Upper lobe of right lung (tissue), 1 donor: Measurements from ENCODE around the gene KRTAP1-3. TPM values are rescaled to one million over a fixed set of nuclear protein-coding genes. Genes with fewer than 3 reads are reported as not detected.

ENCODE experiments used
- ATAC-seq: fragments of 200-7000 bp; cut with Tn5 transposase; one replicate; pipeline ENCODE4 v1.9.1; 2020; ENCODE audit warnings: mild to moderate bottlenecking, moderate library complexity
- DNase-seq: peaks from one replicate; pipeline ENCODE4 v3.0.0-alpha.2; 2020
- H3K27ac ChIP-seq: fragments of 200-600 bp; one replicate; pipeline ENCODE4 v1.8.0; 2022
- H3K27me3 ChIP-seq: fragments of 200-600 bp; one replicate; pipeline ENCODE4 v1.8.0; 2022; ENCODE audit warnings: mild to moderate bottlenecking
- H3K36me3 ChIP-seq: fragments of 200-600 bp; one replicate; pipeline ENCODE4 v1.8.0; 2022
- H3K4me1 ChIP-seq: fragments of 200-600 bp; one replicate; pipeline ENCODE4 v1.8.0; 2022
- H3K4me3 ChIP-seq: fragments of 200-600 bp; one replicate; pipeline ENCODE4 v1.8.0; 2022; ENCODE audit warnings: mild to moderate bottlenecking
- H3K9me3 ChIP-seq: fragments of 200-600 bp; one replicate; pipeline ENCODE4 v1.8.0; 2022
- intact Hi-C: fragments of 100-400 bp; cut with DNase I; formaldehyde crosslinking; loops from one replicate; pipeline ENCODE4 v1.11.0; 2022
- total RNA-seq: library from RNA; stranded (reverse); fragmentation: NEBNext Ultra II Directional; extraction: Animal tissue kit (Norgen Biotek cat#: 25700); gene quantifications from one replicate; pipeline ENCODE4 v1.2.1, GENCODE V29; 2021
- TF ChIP-seq, protein P1 (sequence below): fragments of 200-600 bp; IDR thresholded peaks from one replicate; pipeline ENCODE4 v1.8.0; 2022; ENCODE audit warnings: antibody characterized with exemption
- donor health status: DM: no; HTN: yes; CAD: no; lungs with severe emphysema.

The KRTAP1-3 gene
- total RNA-seq, 1 donor from 2014 or later: not detected

DNA sequence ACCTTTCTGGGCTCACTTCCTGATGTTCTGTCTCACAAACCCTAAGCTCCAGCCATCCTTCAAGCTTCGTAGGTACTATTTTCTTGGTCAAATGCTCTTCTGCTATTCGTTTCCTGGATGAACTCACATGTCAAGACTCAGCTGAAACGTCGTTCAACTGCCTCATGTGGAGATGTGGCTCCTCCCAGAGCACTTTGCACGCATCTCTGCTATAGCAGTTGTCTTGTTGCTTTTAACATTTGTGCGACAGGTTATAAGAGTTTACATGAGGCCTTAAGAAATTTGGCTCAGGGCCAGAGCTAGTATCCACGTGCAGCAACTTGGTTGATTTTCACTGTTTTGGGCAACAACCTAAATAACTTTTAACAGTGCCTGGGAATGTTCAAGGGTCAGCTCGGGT lies 47.8 kb downstream of the KRTAP1-3 start:
- Histone ChIP-seq H3K27ac (no peak overlapping the region), H3K4me3 (no peak overlapping the region), H3K27me3 (peaks cover 7% of the 10 kb centered on the region), H3K4me1 (no peaks in the 10 kb centered on the region), H3K9me3 (no peaks in the 10 kb centered on the region), H3K36me3 (no peaks in the 10 kb centered on the region)
- TF ChIP-seq, protein P1, sequence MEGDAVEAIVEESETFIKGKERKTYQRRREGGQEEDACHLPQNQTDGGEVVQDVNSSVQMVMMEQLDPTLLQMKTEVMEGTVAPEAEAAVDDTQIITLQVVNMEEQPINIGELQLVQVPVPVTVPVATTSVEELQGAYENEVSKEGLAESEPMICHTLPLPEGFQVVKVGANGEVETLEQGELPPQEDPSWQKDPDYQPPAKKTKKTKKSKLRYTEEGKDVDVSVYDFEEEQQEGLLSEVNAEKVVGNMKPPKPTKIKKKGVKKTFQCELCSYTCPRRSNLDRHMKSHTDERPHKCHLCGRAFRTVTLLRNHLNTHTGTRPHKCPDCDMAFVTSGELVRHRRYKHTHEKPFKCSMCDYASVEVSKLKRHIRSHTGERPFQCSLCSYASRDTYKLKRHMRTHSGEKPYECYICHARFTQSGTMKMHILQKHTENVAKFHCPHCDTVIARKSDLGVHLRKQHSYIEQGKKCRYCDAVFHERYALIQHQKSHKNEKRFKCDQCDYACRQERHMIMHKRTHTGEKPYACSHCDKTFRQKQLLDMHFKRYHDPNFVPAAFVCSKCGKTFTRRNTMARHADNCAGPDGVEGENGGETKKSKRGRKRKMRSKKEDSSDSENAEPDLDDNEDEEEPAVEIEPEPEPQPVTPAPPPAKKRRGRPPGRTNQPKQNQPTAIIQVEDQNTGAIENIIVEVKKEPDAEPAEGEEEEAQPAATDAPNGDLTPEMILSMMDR: no peak
- intact Hi-C loops: no loop called here
- DNase-seq (no peak), ATAC-seq (no peak)

DNA sequence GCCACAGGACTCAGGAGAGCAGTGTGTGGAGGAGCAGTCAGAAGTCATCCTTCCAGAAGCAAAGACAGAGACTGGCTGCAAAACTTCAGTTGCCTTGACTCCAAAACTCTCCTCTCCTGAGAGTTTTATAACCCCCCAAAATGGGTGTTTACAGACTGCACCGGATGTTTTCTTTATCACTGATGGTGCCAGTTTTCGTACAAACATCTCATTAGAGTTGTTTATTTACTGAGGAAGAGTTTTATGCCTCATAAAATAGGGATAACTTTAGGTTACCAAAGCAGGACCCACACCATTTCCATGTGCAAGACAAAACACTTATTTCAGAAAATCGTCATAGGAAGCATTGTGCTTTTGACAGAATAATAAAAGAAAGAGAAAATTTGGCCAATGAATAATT lies 50.4 kb downstream of the KRTAP1-3 start, which contains the start of gene KRT40:
Gene KRT40, minus strand, starts transcription at position 101 of the 400 bp plus-strand sequence. Its CDS starts 53 bp downstream, at position 48.
- no peak for ATAC-seq
- H3K4me3 ChIP-seq: no peak within 1 kb of the TSS
- no peak within 1 kb of the TSS for H3K27ac ChIP-seq
- H3K27me3 ChIP-seq: no peaks in the 10 kb centered on the region
- H3K4me1 ChIP-seq: no peaks in the 10 kb centered on the region
- TF ChIP-seq, protein P1: no peak
- intact Hi-C loops: no loop called here
- H3K36me3 ChIP-seq: no peaks in the 10 kb centered on the region
- no peak for DNase-seq
- H3K9me3 ChIP-seq: no peaks in the 10 kb centered on the region

Other genes starting within 250 kb of the KRTAP1-3 start
- not detected for gene KRT28, start 234.9 kb downstream of the KRTAP1-3 start, total RNA-seq
- 36.8 TPM for gene KRT10, start 212.3 kb downstream of the KRTAP1-3 start, total RNA-seq
- not detected for gene KRT12, start 167.7 kb downstream of the KRTAP1-3 start, total RNA-seq
- gene KRT20, start 149.6 kb downstream of the KRTAP1-3 start, total RNA-seq: not detected
- gene KRT23, start 97.2 kb downstream of the KRTAP1-3 start, total RNA-seq: 1.1 TPM
- gene KRT39, start 67.9 kb downstream of the KRTAP1-3 start, total RNA-seq: 0.35 TPM
- gene KRT40, start 50.5 kb downstream of the KRTAP1-3 start, total RNA-seq: not detected
- not detected for gene KRTAP3-3, start 40.7 kb downstream of the KRTAP1-3 start, total RNA-seq
- gene KRTAP3-2, start 35.0 kb downstream of the KRTAP1-3 start, total RNA-seq: not detected
- not detected for gene KRTAP3-1, start 25.7 kb downstream of the KRTAP1-3 start, total RNA-seq
- not detected for gene KRTAP1-5, start 7.7 kb downstream of the KRTAP1-3 start, total RNA-seq
- not detected for gene KRTAP1-4, start 4.7 kb downstream of the KRTAP1-3 start, total RNA-seq
- not detected for gene KRTAP1-1, start 6.6 kb upstream of the KRTAP1-3 start, total RNA-seq
- gene KRTAP2-1, start 12.4 kb upstream of the KRTAP1-3 start, total RNA-seq: not detected
- not detected for gene KRTAP2-2, start 20.4 kb upstream of the KRTAP1-3 start, total RNA-seq
- gene KRTAP2-3, start 25.2 kb upstream of the KRTAP1-3 start, total RNA-seq: not detected
- not detected for gene KRTAP2-4, start 31.0 kb upstream of the KRTAP1-3 start, total RNA-seq
- not detected for gene KRTAP4-7, start 49.3 kb upstream of the KRTAP1-3 start, total RNA-seq
- not detected for gene KRTAP4-8, start 63.3 kb upstream of the KRTAP1-3 start, total RNA-seq
- not detected for gene KRTAP4-16, start 67.3 kb upstream of the KRTAP1-3 start, total RNA-seq
- not detected for gene KRTAP4-9, start 70.5 kb upstream of the KRTAP1-3 start, total RNA-seq
- gene KRTAP4-11, start 83.5 kb upstream of the KRTAP1-3 start, total RNA-seq: not detected
- gene KRTAP4-12, start 89.3 kb upstream of the KRTAP1-3 start, total RNA-seq: not detected
- not detected for gene KRTAP4-6, start 105.7 kb upstream of the KRTAP1-3 start, total RNA-seq
- gene KRTAP4-5, start 115.0 kb upstream of the KRTAP1-3 start, total RNA-seq: not detected
- gene KRTAP4-4, start 125.9 kb upstream of the KRTAP1-3 start, total RNA-seq: not detected
- gene KRTAP4-3, start 133.3 kb upstream of the KRTAP1-3 start, total RNA-seq: not detected
- gene KRTAP4-2, start 143.3 kb upstream of the KRTAP1-3 start, total RNA-seq: not detected
- gene KRTAP4-1, start 150.0 kb upstream of the KRTAP1-3 start, total RNA-seq: not detected
- not detected for gene KRTAP9-1, start 155.0 kb upstream of the KRTAP1-3 start, total RNA-seq
- not detected for gene KRTAP9-2, start 191.8 kb upstream of the KRTAP1-3 start, total RNA-seq
- not detected for gene KRTAP9-3, start 197.6 kb upstream of the KRTAP1-3 start, total RNA-seq
- not detected for gene KRTAP9-8, start 203.1 kb upstream of the KRTAP1-3 start, total RNA-seq
- not detected for gene KRTAP9-4, start 214.8 kb upstream of the KRTAP1-3 start, total RNA-seq
- gene KRTAP9-9, start 220.5 kb upstream of the KRTAP1-3 start, total RNA-seq: not detected
- gene KRTAP9-6, start 230.5 kb upstream of the KRTAP1-3 start, total RNA-seq: not detected
- gene KRTAP9-7, start 240.8 kb upstream of the KRTAP1-3 start, total RNA-seq: not detected